T-cell (primary cell): ENCODE measurements around the gene LILRA6. TPM values are rescaled to one million over a fixed set of nuclear protein-coding genes. Genes with fewer than 3 reads are reported as not detected.

ENCODE experiments used
- ATAC-seq, 4 experiments: fragments of 200-7000 bp in 3 of 4; fragments of 150-1000 bp in 1 of 4; cut with Tn5 transposase; replicated peaks in 1 of 4; 1 replicate in 3 of 4; 2 replicates in 1 of 4; pipeline ENCODE4 v1.10.0; 2021; ENCODE audit warnings: moderate library complexity in 3 of 4, mild to moderate bottlenecking in 2 of 4, moderate number of reproducible peaks in 1 of 4
- CTCF ChIA-PET, 2 donors: fragments of 300-600 bp; sonication (Branson Sonifier 250); formaldehyde crosslinking; loops; one replicate each; lab custom pipeline; 2022; ENCODE audit warnings: antibody characterized with exemption in 2 of 2; lab: Charles Lee
- POLR2A ChIA-PET, 2 donors: fragments of 300-600 bp; sonication (Branson Sonifier 250); formaldehyde crosslinking; loops; one replicate each; lab custom pipeline; 2022; ENCODE audit warnings: antibody characterized with exemption in 2 of 2; lab: Charles Lee
- DNase-seq, 35 experiments: peaks; one replicate each; pipeline versions ENCODE4 v3.0.0 to v3.0.0-alpha.2; 2013 to 2023
- H3K27ac ChIP-seq: one replicate; pipeline ENCODE4 v1.5.1; 2013; ENCODE audit warnings: low read length
- H3K27me3 ChIP-seq, 2 experiments: replicated peaks in 1 of 2; 1 replicate in 1 of 2; 2 replicates in 1 of 2; pipeline versions ENCODE4 v1.6.1 to v1.7.0; 2013; ENCODE audit warnings: low read length in 1 of 2, mixed read lengths in 1 of 2; ENCODE audit not compliant: control insufficient read depth in 2 of 2, insufficient read depth in 2 of 2; ENCODE audit errors: extremely low read depth in 1 of 2
- H3K36me3 ChIP-seq, 2 donors: 1 replicate in 1 of 2; 2 replicates in 1 of 2; pipeline versions ENCODE4 v1.6.1 to v1.7.0; 2013; ENCODE audit warnings: low read length in 1 of 2; ENCODE audit not compliant: control insufficient read depth in 2 of 2, insufficient read depth in 1 of 2; ENCODE audit errors: extremely low read depth in 1 of 2
- H3K4me1 ChIP-seq, 2 experiments: 1 replicate in 1 of 2; 2 replicates in 1 of 2; pipeline versions ENCODE4 v1.6.1 to v1.7.0; 2013; ENCODE audit warnings: low read length in 2 of 2, mixed read lengths in 1 of 2; ENCODE audit not compliant: insufficient read depth in 2 of 2, control insufficient read depth in 1 of 2; ENCODE audit errors: extremely low read depth in 1 of 2
- H3K4me3 ChIP-seq, 2 donors: 1 replicate in 1 of 2; 2 replicates in 1 of 2; pipeline versions ENCODE4 v1.5.1 to v1.7.0; 2013; ENCODE audit warnings: mild to moderate bottlenecking in 2 of 2, low read length in 1 of 2, moderate library complexity in 1 of 2; ENCODE audit not compliant: control insufficient read depth in 1 of 2; ENCODE audit errors: extremely low read depth in 1 of 2
- H3K9me3 ChIP-seq: 2 replicates; pipeline ENCODE4 v1.7.0; 2013
- H3K27ac Mint-ChIP-seq, 2 donors: one replicate each; pipeline ENCODE4 v1.8.0; 2020 to 2021; ENCODE audit warnings: mild to moderate bottlenecking in 2 of 2, mixed read lengths in 2 of 2
- H3K27me3 Mint-ChIP-seq, 2 donors: one replicate each; pipeline ENCODE4 v1.8.0; 2021 to 2022; ENCODE audit warnings: mixed read lengths in 2 of 2
- H3K36me3 Mint-ChIP-seq: one replicate; pipeline ENCODE4 v1.8.0; 2021; ENCODE audit warnings: mixed read lengths
- H3K4me1 Mint-ChIP-seq, 3 donors: one replicate each; pipeline ENCODE4 v1.8.0; 2020 to 2022; ENCODE audit warnings: mixed read lengths in 3 of 3, mild to moderate bottlenecking in 1 of 3
- H3K4me3 Mint-ChIP-seq, 3 donors: one replicate each; pipeline ENCODE4 v1.8.0; 2020 to 2022; ENCODE audit warnings: mild to moderate bottlenecking in 3 of 3, mixed read lengths in 3 of 3, moderate library complexity in 3 of 3
- H3K9me3 Mint-ChIP-seq, 3 donors: one replicate each; pipeline ENCODE4 v1.8.0; 2020 to 2022; ENCODE audit warnings: mixed read lengths in 3 of 3
- WGBS: methylation state at CpG from one replicate; pipeline ENCODE4 v1.1.5; 2013; ENCODE audit warnings: missing lambda C conversion rate; ENCODE audit not compliant: insufficient coverage; 5-methylcytosine and 5-hydroxymethylcytosine counted together
- total RNA-seq, 35 experiments: library from RNA in 6 of 35; stranded (reverse) in 6 of 35; fragments of 120-200 nt in 1 of 35; gene quantifications; one replicate each; pipeline versions ENCODE4 v1.2.1 to v1.2.4 and lab custom pipeline; 2013 to 2026

LILRA6 gene
- total RNA-seq, 5 donors from 2014 or later (not counting 1 experiment from before 2014, with no cell fraction given), result 0.13 to 0.58 (median 0.43) TPM; not detected in 2

GRCh38 chr19:54189735-54190502 is 52.7 kb downstream of the LILRA6 start:
- DNase-seq (peak; percentile 99 to 100 (median 100)), ATAC-seq (peak; percentile 58 to 64 (median 61))
- Mint-ChIP-seq H3K4me3 (peak overlapping the region; percentile 87 to 92 (median 92)), H3K36me3 (peaks cover 7% of the 10 kb centered on the region), H3K4me1 (peaks cover 42 to 52% (median 43%) of the 10 kb centered on the region in 3 donors), H3K27me3 (no peaks in the 10 kb centered on the region), H3K27ac (peak overlapping the region; percentile 99 to 100), H3K9me3 (no peaks in the 10 kb centered on the region)
- POLR2A ChIA-PET, result interaction anchor here (0.6 to 2.4 kb wide), 13 partner anchors 9 to 1464 kb away, joined by 3 to 30 read pairs (median 5); partner anchors contain the start of genes RPS9 (in 2 of the 2), CNOT3 (in 1 of the 2), LENG1 (in 1 of the 2) and MYADM (in 1 of the 2)
- Histone ChIP-seq H3K4me1 (peaks cover 17 to 27% of the 10 kb centered on the region in 2 experiments), H3K27ac (peak overlapping the region; percentile 100), H3K4me3 (peak overlapping the region; percentile 67 to 84), H3K27me3 (no peaks in the 10 kb centered on the region), H3K9me3 (no peaks in the 10 kb centered on the region), H3K36me3 (peaks cover 2 to 30% of the 10 kb centered on the region in 2 donors)
- CTCF ChIA-PET, result interaction anchor here in 1 of 2 donors (0.9 to 3.2 kb wide), 12 partner anchors 9 to 1464 kb away, joined by 3 to 26 read pairs (median 4); partner anchors contain the start of genes CNOT3, LENG1 and RPS9
- WGBS, result 0% methylated on average over 64 of the region's 65 CpGs

- Mint-ChIP-seq H3K36me3 (peaks cover 7% of the 10 kb centered on the region), H3K27ac (peak within 1 kb of the TSS; percentile 99 to 100), H3K4me1 (peaks cover 42 to 52% (median 43%) of the 10 kb centered on the region in 3 donors), H3K4me3 (peak within 1 kb of the TSS; percentile 87 to 92 (median 92)), H3K27me3 (no peaks in the 10 kb centered on the region), H3K9me3 (no peaks in the 10 kb centered on the region)
- Histone ChIP-seq H3K9me3 (no peaks in the 10 kb centered on the region), H3K27me3 (no peaks in the 10 kb centered on the region), H3K4me3 (peak within 1 kb of the TSS; percentile 67 to 84), H3K27ac (peak within 1 kb of the TSS; percentile 100), H3K36me3 (peaks cover 2 to 26% of the 10 kb centered on the region in 2 donors), H3K4me1 (peaks cover 17 to 27% of the 10 kb centered on the region in 2 experiments)
- under 1% methylated on average over 56 of the region's 64 CpGs for WGBS
- CTCF ChIA-PET, result interaction anchor here in 1 of 2 donors (0.5 to 3.2 kb wide), 11 partner anchors 12 to 1465 kb away, joined by 3 to 26 read pairs (median 4); partner anchors contain the start of genes CNOT3 and RPS9
- POLR2A ChIA-PET, result interaction anchor here (0.6 to 2.4 kb wide), 10 partner anchors 10 to 1465 kb away, joined by 3 to 30 read pairs (median 5); partner anchors contain the start of genes RPS9 (in 2 of the 2), CNOT3 (in 1 of the 2), LENG1 (in 1 of the 2) and MYADM (in 1 of the 2)
- peak in 8 of 35 experiments; percentile 20 to 52 (median 40) for DNase-seq
- ATAC-seq, result peak in 2 of 4 experiments; percentile 0 to 1
Observed at GRCh38 chr19:54189145-54189734, 53.4 kb downstream of the LILRA6 start, which contains the start of gene MBOAT7. Gene MBOAT7 (minus strand): TSS chr19:54189580. CDS start chr19:54188508, 1,072 bp downstream.

DNA sequence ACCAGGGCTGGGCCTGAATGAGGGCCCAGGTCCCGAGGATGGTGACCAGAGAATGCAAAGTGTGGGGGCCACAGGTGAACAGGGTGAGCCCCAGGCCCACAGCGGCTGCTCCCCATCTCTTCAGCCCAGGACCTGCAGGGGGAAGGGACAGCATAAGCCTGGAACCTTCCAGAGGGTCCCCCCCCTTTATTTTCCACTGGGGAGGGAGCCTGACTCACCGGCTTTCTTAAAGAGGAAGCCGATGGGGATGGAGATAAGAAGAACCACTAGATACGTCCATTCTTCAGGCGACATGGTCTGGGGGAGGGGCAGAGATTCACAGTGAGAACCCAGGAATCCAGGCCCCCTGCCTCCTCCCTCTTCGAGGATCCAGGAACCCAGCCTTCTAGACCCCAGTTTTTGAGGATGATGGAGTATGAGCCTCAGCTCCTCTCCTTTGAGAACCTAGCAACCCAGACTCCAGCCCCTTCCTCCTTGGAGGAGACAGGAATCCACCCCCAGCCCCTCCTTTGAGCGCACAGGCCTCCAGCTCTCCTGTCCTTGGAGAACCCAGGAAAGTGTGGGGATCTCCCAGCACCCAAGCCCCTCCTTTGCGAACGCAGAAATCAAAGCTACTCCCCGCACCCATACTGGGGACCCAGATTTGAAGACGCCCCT is 54.2 kb downstream of the LILRA6 start:
- H3K4me3 Mint-ChIP-seq, result peak overlapping the region; percentile 78 to 92 (median 92)
- ChIA-PET POLR2A (interaction anchor here (0.7 to 1.2 kb wide), 2 partner anchors 29 to 44 kb away, joined by 3 to 6 read pairs; partner anchors contain the start of gene LENG1 (in 1 of the 2)), CTCF (interaction anchor here in 1 of 2 donors (0.6 to 1.7 kb wide), 6 partner anchors 11 to 1466 kb away, joined by 3 to 12 read pairs (median 4); no protein-coding TSS in a partner anchor)
- DNase-seq (peak in 10 of 35 experiments; percentile 18 to 57 (median 36)), ATAC-seq (no peak)
- H3K27ac ChIP-seq, result peak overlapping the region; percentile 62
- peaks cover 2 to 17% of the 10 kb centered on the region in 2 donors for H3K36me3 ChIP-seq
- H3K4me3 ChIP-seq, result peak overlapping the region; percentile 53 to 67
- H3K4me1 Mint-ChIP-seq, result peaks cover 39 to 49% (median 41%) of the 10 kb centered on the region in 3 donors
- H3K36me3 Mint-ChIP-seq, result peaks cover 5% of the 10 kb centered on the region
- WGBS, result 27% methylated on average over 7 of the region's 12 CpGs
- no peaks in the 10 kb centered on the region for H3K27me3 ChIP-seq
- peaks cover 17 to 27% of the 10 kb centered on the region in 2 experiments for H3K4me1 ChIP-seq
- H3K27me3 Mint-ChIP-seq, result no peaks in the 10 kb centered on the region
- no peaks in the 10 kb centered on the region for H3K9me3 ChIP-seq
- peak overlapping the region; percentile 76 to 78 for H3K27ac Mint-ChIP-seq
- no peaks in the 10 kb centered on the region for H3K9me3 Mint-ChIP-seq

DNA sequence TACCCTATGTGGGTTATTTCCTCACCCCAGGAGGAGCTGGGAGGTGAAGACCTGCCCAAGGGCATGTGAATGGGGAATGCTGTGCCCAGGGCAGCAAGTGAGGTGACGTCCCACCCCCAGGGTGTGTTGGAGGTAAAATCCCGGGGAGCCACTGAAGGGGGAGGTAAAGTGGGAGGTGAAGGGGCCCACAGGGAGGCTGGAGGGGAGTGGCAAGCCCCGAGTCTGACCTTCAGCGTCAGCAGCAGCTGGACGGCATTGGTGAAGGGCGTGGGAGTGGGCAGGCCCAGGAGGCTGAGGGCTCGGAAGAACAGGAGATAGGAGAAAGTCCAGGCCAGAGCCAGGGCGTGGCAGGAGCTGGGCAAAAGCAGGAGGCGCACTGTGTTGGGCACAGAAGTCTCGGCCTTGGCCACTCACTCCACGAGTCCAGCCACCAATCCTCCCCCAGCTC is 55.6 kb downstream of the LILRA6 start:
- Histone ChIP-seq H3K27me3 (no peaks in the 10 kb centered on the region), H3K4me1 (peaks cover 15 to 20% of the 10 kb centered on the region in 2 experiments), H3K27ac (no peak overlapping the region), H3K9me3 (no peaks in the 10 kb centered on the region), H3K4me3 (no peak overlapping the region), H3K36me3 (peaks cover 2 to 8% of the 10 kb centered on the region in 2 donors)
- H3K27me3 Mint-ChIP-seq, result no peaks in the 10 kb centered on the region
- H3K4me3 Mint-ChIP-seq, result peak overlapping the region; percentile 78 to 92 (median 92)
- H3K27ac Mint-ChIP-seq, result peak overlapping the region; percentile 6 to 84
- no peaks in the 10 kb centered on the region for H3K36me3 Mint-ChIP-seq
- 96% methylated on average over 7 of the region's 11 CpGs for WGBS
- no peaks in the 10 kb centered on the region for H3K9me3 Mint-ChIP-seq
- CTCF ChIA-PET, result interaction anchor here in 1 of 2 donors (0.6 to 0.7 kb wide), 2 partner anchors 26 to 28 kb away, joined by 4 to 7 read pairs; partner anchors contain the start of gene LENG1
- POLR2A ChIA-PET, result no interaction called here
- no peak for DNase-seq
- peaks cover 26 to 35% (median 28%) of the 10 kb centered on the region in 3 donors for H3K4me1 Mint-ChIP-seq
- ATAC-seq, result no peak
